Renal cortical epithelial cell (primary cell): Measurements from ENCODE around the gene TTLL5. TPM values are rescaled to one million over a fixed set of nuclear protein-coding genes. Genes with fewer than 3 reads are reported as not detected.

ENCODE experiments used
- DNase-seq: peaks from one replicate; pipeline ENCODE4 v3.0.0-alpha.2; 2011; ENCODE audit warnings: low read depth
- total RNA-seq: library from RNA; depleted of rRNA; stranded (reverse); fragments of >200 nt; gene quantifications from 2 replicates; pipeline ENCODE4 v1.2.3, GENCODE V29; 2014

TTLL5 gene
- 16.5 and 34.1 TPM in 2 replicates for total RNA-seq

- peak; percentile 99 for DNase-seq
Observed at GRCh38 chr14:75660630-75661498, at the start of gene TTLL5, which contains the start of gene ERG28. Gene TTLL5, plus strand, starts transcription at chr14:75661246. Its CDS starts 1,904 bp downstream, at chr14:75663150. Gene ERG28, minus strand, starts transcription at chr14:75660876. Its CDS starts 3,374 bp downstream, at chr14:75657502.

- no peak for DNase-seq
Observed at GRCh38 chr14:75612157-75612556, 48.9 kb upstream of the TTLL5 start.

- DNase-seq = no peak
Observed at GRCh38 chr14:75614179-75614578, 46.9 kb upstream of the TTLL5 start.

- DNase-seq = no peak
Observed at GRCh38 chr14:75615200-75615599, 45.8 kb upstream of the TTLL5 start.

GRCh38 chr14:75619548-75619947 lies 41.5 kb upstream of the TTLL5 start:
- no peak for DNase-seq

- no peak for DNase-seq
Observed at GRCh38 chr14:75625034-75625433, 36.0 kb upstream of the TTLL5 start.

- DNase-seq = no peak
Observed at GRCh38 chr14:75626396-75626795, 34.6 kb upstream of the TTLL5 start.

- DNase-seq = no peak
Observed at GRCh38 chr14:75626863-75627262, 34.2 kb upstream of the TTLL5 start.

- no peak for DNase-seq
Observed at GRCh38 chr14:75627406-75627805, 33.6 kb upstream of the TTLL5 start.

GRCh38 chr14:75628816-75629215 lies 32.2 kb upstream of the TTLL5 start:
- no peak for DNase-seq

GRCh38 chr14:75630695-75631452 lies 30.2 kb upstream of the TTLL5 start:
- no peak for DNase-seq

- DNase-seq = peak; percentile 49
Observed at GRCh38 chr14:75631453-75631831, 29.6 kb upstream of the TTLL5 start.

- no peak for DNase-seq
Observed at GRCh38 chr14:75634848-75635247, 26.2 kb upstream of the TTLL5 start.

GRCh38 chr14:75636100-75636692 lies 24.9 kb upstream of the TTLL5 start:
- DNase-seq = no peak

- no peak for DNase-seq
Observed at GRCh38 chr14:75640876-75641275, 20.2 kb upstream of the TTLL5 start.

- DNase-seq = no peak
Observed at GRCh38 chr14:75643985-75644384, 17.1 kb upstream of the TTLL5 start.

GRCh38 chr14:75645056-75645455 lies 16.0 kb upstream of the TTLL5 start:
- DNase-seq = no peak

- DNase-seq = peak; percentile 53
Observed at GRCh38 chr14:75646762-75647161, 14.3 kb upstream of the TTLL5 start.

GRCh38 chr14:75647640-75648039 lies 13.4 kb upstream of the TTLL5 start:
- no peak for DNase-seq

GRCh38 chr14:75648066-75648838 lies 12.8 kb upstream of the TTLL5 start:
- peak; percentile 97 for DNase-seq

- no peak for DNase-seq
Observed at GRCh38 chr14:75649337-75649736, 11.7 kb upstream of the TTLL5 start.

- DNase-seq = no peak
Observed at GRCh38 chr14:75649773-75650172, 11.3 kb upstream of the TTLL5 start.
